Subcutaneous abdominal adipose tissue (tissue), 5 donors: ENCODE measurements around the gene ATP5PD.

Source experiments
- H3K27ac ChIP-seq: one replicate; pipeline ENCODE4 v1.7.0; 2013; ENCODE audit warnings: low read depth, mild to moderate bottlenecking, inconsistent platforms, low read length, moderate library complexity
- H3K27me3 ChIP-seq, 5 donors: one replicate each; pipeline ENCODE4 v1.7.0; 2013; ENCODE audit warnings: low read length in 5 of 5, inconsistent platforms in 1 of 5; ENCODE audit not compliant: control insufficient read depth in 5 of 5, insufficient read depth in 4 of 5
- H3K36me3 ChIP-seq, 5 donors: one replicate each; pipeline ENCODE4 v1.7.0; 2013; ENCODE audit warnings: low read length in 5 of 5; ENCODE audit not compliant: control insufficient read depth in 5 of 5, insufficient read depth in 5 of 5
- H3K4me1 ChIP-seq, 5 donors: one replicate each; pipeline ENCODE4 v1.7.0; 2013; ENCODE audit warnings: low read length in 5 of 5, mild to moderate bottlenecking in 3 of 5, moderate library complexity in 1 of 5; ENCODE audit not compliant: control insufficient read depth in 5 of 5, insufficient read depth in 5 of 5
- H3K4me3 ChIP-seq, 5 donors: one replicate each; pipeline ENCODE4 v1.7.0; 2013; ENCODE audit warnings: low read length in 5 of 5, low read depth in 1 of 5
- H3K9ac ChIP-seq, 5 donors: one replicate each; pipeline ENCODE4 v1.7.0; 2013; ENCODE audit warnings: low read length in 5 of 5, mild to moderate bottlenecking in 4 of 5, moderate library complexity in 3 of 5
- H3K9me3 ChIP-seq, 5 donors: one replicate each; pipeline ENCODE4 v1.7.0; 2013; ENCODE audit warnings: low read length in 5 of 5; ENCODE audit not compliant: control insufficient read depth in 5 of 5
- donor health status: healthy.
- donor health status: healthy.
- donor health status: healthy.
- donor health status: healthy.
- donor health status: healthy.

ATP5PD gene

GRCh38 chr17:75046407-75047289 is at the start of gene ATP5PD, which contains the start of gene KCTD2:
ATP5PD (minus strand) TSS chr17:75046969; CDS start chr17:75042650, 4,319 bp downstream.
KCTD2 (plus strand) TSS chr17:75047225; CDS start chr17:75047251, 26 bp downstream.
- Histone ChIP-seq H3K9me3 (no peaks in the 10 kb centered on the region), H3K27me3 (no peaks in the 10 kb centered on the region), H3K4me1 (peaks cover 0 to 29% (median 27%) of the 10 kb centered on the region in 5 donors), H3K4me3 (peak within 1 kb of the TSS; percentile 73 to 99 (median 89)), H3K27ac (peak within 1 kb of the TSS; percentile 99), H3K36me3 (peaks cover 7 to 15% (median 14%) of the 10 kb centered on the region in 5 donors), H3K9ac (peak within 1 kb of the TSS; percentile 63 to 99 (median 92))

- Histone ChIP-seq H3K4me1 (peaks cover 0 to 16% (median 13%) of the 10 kb centered on the region in 5 donors), H3K36me3 (peaks cover 0 to 26% (median 16%) of the 10 kb centered on the region in 5 donors), H3K9me3 (no peaks in the 10 kb centered on the region), H3K27me3 (no peaks in the 10 kb centered on the region), H3K9ac (no peak overlapping the region), H3K27ac (no peak overlapping the region), H3K4me3 (peak overlapping the region in 1 of 5 donors; percentile 24)
Measured at GRCh38 chr17:75096082-75096625, 49.4 kb upstream of the ATP5PD start.

- no peak overlapping the region for H3K27ac ChIP-seq
- H3K9ac ChIP-seq: no peak overlapping the region
- no peaks in the 10 kb centered on the region for H3K27me3 ChIP-seq
- peaks cover 0 to 24% (median 17%) of the 10 kb centered on the region in 5 donors for H3K4me1 ChIP-seq
- no peak overlapping the region for H3K4me3 ChIP-seq
- peaks cover 0 to 17% (median 8%) of the 10 kb centered on the region in 5 donors for H3K36me3 ChIP-seq
- no peaks in the 10 kb centered on the region for H3K9me3 ChIP-seq
Measured at GRCh38 chr17:75094871-75095399, 48.2 kb upstream of the ATP5PD start.

- Histone ChIP-seq H3K4me1 (peaks cover 2 to 31% (median 23%) of the 10 kb centered on the region in 5 donors), H3K36me3 (peaks cover 0 to 8% (median 1%) of the 10 kb centered on the region in 5 donors), H3K4me3 (no peak overlapping the region), H3K9ac (no peak overlapping the region), H3K27ac (no peak overlapping the region), H3K9me3 (no peaks in the 10 kb centered on the region), H3K27me3 (no peaks in the 10 kb centered on the region)
Measured at GRCh38 chr17:75093548-75094158, 46.9 kb upstream of the ATP5PD start.

- H3K9ac ChIP-seq: peak overlapping the region in 1 of 5 donors; percentile 11
- peak overlapping the region in 1 of 5 donors; percentile 30 for H3K4me3 ChIP-seq
- H3K27me3 ChIP-seq: no peaks in the 10 kb centered on the region
- no peaks in the 10 kb centered on the region for H3K36me3 ChIP-seq
- H3K4me1 ChIP-seq: peaks cover 3 to 48% (median 37%) of the 10 kb centered on the region in 5 donors
- no peak overlapping the region for H3K27ac ChIP-seq
- H3K9me3 ChIP-seq: no peaks in the 10 kb centered on the region
Measured at GRCh38 chr17:75091855-75092327, 45.1 kb upstream of the ATP5PD start.

GRCh38 chr17:75090871-75091854 is 44.4 kb upstream of the ATP5PD start:
- Histone ChIP-seq H3K27ac (peak overlapping the region; percentile 4), H3K4me1 (peaks cover 3 to 48% (median 35%) of the 10 kb centered on the region in 5 donors), H3K4me3 (peak overlapping the region in 3 of 5 donors; percentile 13 to 38 (median 30))

GRCh38 chr17:75088465-75089417 is 42.0 kb upstream of the ATP5PD start:
- Histone ChIP-seq H3K27ac (peak overlapping the region; percentile 60), H3K4me3 (peak overlapping the region; percentile 65 to 77 (median 69)), H3K9me3 (no peaks in the 10 kb centered on the region), H3K27me3 (no peaks in the 10 kb centered on the region), H3K4me1 (peaks cover 3 to 46% (median 31%) of the 10 kb centered on the region in 5 donors), H3K36me3 (no peaks in the 10 kb centered on the region), H3K9ac (peak overlapping the region; percentile 38 to 84 (median 80))

More at GRCh38 chr17:75090871-75091854, 44.4 kb upstream of the ATP5PD start:
- H3K27me3 ChIP-seq: no peaks in the 10 kb centered on the region
- peak overlapping the region in 2 of 5 donors; percentile 11 to 71 for H3K9ac ChIP-seq
- H3K36me3 ChIP-seq: no peaks in the 10 kb centered on the region
- no peaks in the 10 kb centered on the region for H3K9me3 ChIP-seq
